Measurements from ENCODE around the gene OLFM1.
A peak's percentile ranks its signal among the peaks of the same experiment; 100 is the strongest.
"Not testable (repeated sequence)": the region's sequence is repeated elsewhere in the genome, so short reads cannot be mapped to it uniquely, and the experiment has no call there.

OLFM1 gene

DNA sequence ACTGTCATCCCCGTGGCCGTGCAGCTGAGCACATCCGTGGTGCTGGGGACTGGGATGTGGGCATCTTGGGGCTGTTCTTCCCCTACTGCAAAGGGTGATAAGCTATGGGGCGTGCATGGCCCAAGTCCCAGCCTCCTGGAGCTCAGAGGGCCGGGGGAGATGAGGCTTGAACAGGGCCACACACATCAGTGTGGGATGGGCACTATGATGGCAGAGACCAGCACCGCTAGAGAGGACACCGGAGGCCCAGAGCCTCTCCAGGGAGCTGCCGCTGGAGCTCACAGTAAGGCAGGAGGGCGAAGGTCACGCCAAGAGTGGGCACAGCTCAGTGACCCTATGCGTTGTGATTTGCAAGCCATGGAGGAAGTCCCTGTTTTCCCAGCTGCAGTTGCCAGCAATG lies 63.5 kb downstream of the OLFM1 start:
- no peak for DNase-seq (ENCODE audit: low read depth in 2 of 3, low spot score in 2 of 3)

DNA sequence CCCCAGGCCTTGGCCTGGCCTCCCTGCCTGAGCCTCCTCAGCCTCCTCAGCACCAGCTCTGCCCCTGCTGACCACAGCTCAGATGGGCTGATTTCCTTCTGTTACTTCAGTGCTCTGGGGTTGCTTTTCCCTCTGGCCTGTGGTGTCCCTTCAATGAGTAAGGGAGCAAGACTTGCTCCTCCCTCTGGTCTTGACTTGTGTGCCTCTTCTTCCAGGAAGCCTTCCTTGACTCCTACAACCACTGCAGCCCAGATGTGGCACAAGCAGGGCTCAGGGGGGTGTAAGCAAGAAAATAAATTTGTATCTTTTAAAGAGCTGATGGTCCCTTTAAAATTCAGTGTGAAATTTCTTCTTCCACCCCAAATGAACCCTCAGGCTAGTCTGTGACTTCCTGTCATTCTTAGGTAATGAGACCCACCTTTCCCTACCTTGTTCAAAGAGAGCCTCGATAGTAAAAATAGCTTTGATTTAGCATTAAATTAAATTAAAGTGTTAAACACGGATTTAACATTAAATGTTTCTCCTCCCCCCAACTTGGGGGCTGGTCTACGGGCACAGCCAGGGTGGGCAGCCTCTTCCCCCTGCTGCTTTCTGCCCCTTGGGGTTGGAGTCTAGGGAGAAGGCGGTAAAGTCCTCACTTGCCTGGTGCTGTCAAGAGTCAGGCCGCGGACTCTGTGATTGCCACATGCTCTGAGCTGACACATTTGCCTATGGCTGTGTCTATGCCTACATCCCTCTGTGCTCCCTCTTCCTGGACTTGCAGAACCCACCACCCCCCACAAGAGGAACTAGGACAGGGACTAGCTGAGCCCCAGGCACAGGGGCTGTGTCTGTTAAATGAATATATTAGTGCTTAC lies 64.5 kb downstream of the OLFM1 start:
- no peak for DNase-seq (ENCODE audit: low read depth in 2 of 3, low spot score in 2 of 3)

DNA sequence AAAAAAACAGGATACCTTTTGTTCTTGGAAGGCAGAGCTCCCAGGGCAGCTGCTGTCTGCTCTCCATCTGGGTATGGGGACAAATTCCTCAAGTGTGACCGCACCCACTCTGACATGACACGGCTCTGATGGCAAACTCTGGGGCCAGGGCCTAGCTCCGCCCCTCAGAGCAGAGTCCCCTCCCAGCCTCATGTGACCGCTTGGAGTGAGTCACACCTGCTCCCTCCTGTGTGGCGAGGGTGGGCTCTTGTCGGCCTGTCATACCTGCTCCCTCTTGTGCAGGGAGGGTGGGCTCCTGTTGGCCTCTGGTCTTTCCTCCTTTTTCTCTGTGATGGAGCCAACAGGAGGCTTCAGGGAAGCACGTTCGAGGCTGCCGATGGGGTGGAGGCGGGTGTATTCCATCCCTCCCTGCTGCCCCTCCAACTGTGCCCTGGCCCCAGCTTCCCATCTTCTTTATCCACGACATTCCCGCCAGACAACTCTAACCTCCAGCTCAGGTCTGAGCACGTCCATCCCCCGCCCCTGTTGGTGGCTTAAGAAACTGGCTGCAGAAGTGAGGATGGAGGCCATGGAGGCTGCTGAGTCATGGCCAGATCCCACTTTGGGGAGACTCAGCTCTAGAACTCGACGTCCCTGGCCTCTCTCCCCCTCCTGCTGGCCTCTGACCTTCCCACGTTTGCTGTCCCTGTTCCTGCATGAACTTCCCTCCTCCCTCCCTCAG lies 65.3 kb downstream of the OLFM1 start:
- no peak for DNase-seq (ENCODE audit: low read depth in 2 of 3, low spot score in 2 of 3)

DNA sequence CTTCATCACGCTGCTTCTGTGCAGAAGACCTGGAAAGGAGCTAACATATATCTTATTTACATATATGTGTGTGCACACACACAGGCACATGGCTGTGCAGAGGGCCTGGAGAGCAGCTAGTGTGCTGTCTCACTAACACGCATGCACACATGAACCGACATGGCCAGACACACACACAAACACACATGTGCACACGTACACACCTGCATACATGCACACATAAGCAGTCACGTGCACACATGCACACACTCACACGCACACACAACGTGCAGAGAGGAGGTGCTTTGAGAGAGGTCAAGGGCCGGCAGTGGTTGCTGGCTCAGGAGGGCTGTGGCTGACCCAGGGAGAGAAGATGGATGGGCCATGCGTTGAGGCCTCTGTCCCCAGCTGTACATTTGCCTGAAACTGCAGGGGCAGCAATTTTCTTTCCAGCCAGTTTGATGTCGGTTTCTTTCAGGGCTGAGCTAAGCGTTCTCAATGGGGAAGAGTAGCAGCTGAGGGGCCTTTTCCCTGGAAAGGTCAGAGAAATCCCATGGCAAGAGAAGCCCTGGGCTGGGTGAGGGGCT lies 66.7 kb downstream of the OLFM1 start:
- DNase-seq (ENCODE audit: low read depth in 2 of 3, low spot score in 2 of 3), result no peak

DNA sequence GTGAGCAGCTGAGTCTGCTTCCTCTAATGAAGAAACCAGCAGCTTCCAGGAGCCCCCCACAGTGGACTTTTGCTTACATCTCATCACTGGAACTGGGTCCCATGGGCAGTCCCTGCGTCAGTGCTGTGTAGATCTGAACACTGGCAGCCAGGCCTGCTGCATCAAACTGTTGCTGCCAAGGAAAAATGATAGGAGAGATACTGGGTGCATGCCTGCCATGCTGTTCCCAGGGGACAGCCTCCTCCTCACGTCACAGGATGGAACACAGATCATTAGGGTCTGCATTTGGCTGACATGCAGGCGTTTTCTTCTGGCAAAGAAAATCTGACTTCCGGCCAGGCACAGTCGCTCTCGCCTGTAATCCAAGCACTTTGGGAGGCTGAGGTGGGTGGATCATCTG lies 67.9 kb downstream of the OLFM1 start:
- no peak for DNase-seq (ENCODE audit: low read depth in 2 of 3, low spot score in 2 of 3)

DNA sequence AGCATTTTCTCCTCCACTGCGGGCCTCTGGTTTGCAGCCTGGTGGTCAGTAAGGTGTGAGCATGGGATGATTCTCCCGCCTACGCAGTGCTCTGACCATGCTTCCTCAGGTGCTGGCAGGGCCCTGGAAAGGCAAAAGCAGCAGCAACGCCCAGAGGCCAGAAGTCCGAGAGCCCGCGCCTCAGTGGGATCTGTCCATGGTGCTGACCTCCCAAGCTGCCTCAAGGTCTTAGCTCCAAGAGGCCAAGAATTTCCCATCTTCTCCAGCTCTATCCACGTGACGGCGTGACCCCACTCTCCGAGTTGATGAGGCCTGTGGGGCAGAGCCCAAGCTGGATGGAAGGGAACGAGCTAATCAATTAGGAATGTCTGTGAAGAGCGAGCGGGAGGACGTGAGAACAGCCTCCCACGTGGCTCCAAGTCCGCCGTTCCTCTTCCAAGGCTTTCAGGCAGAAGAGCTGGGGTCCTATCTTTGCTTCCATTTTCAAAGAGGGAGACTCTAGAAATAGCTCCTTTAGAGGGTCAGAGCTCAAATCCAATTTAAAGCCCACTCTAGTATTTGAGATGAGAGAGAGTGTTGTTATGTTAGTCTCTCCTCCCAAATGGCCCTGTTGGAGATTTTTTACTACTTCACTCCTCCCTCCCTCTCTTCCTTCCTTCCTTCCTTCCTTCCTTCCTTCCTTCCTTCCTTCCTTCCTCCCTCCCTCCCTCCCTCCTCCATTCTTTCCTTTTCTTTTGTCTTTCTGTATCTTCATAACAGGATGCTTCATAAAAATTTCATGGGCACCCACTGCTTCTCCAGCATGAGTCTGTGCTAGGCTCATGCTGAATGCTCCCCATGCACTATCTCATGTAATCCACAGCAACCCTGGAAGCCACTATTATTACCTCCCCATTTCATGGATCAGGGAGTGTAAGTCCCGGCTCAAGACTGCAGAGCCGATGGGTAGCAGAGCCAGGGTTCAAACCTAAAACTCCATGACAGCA lies 69.3 kb downstream of the OLFM1 start:
- peak in 1 of 3 experiments; percentile 1 for DNase-seq (ENCODE audit: low read depth in 2 of 3, low spot score in 2 of 3)

DNA sequence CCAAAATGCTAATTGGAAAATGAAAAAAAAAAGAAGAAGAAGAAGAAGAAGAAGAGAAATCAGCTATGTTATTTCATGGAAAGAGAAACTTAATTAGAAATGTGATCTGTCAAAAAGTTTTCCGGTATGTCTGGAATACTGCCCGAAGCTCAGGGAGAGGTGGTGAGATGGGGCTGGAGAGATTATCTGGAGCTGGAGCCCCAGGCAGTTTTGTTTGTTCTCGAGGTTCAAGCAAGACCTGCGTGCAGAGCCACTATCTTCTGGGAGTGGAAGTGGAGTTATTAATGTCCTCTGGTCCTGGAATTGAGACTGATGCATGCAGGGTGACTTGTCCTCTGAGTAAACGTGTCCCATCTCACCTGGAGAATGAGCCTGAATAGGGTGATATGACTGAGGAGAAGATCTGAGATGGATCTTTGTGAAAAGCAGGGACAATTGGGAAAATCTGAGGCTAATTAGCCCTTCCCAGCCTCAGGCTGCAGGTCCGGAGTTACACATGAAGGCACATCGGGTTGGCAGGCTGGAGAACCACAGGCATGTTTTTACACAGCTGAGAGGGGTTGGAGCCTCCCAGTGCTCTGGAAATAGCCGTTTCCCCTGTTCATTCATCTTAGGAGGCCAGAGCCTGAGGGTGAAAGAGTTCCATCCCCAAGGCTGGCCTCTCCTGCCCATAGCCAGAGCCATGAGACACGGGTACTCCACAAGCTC lies 70.5 kb downstream of the OLFM1 start:
- no peak for DNase-seq (ENCODE audit: low read depth in 2 of 3, low spot score in 2 of 3)

DNA sequence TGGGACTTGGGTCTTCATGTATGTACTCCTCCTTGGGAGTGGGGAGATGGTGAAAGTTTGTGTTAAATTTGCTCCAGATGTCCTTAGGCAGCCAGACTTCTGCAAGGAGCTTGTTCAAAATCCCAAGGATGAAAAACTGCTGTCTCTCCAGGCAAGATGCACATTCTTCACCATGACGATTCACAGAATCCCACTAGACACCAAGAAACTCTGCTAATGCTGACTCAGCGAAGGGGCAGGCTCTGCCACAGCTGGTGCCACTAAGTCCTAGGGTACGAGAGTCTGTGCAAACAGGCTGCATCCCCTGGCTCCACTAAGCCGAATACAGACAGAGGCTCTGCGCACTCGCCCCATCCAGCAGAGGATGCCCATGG lies 71.1 kb downstream of the OLFM1 start:
- DNase-seq (ENCODE audit: low read depth in 2 of 3, low spot score in 2 of 3), result no peak

DNA sequence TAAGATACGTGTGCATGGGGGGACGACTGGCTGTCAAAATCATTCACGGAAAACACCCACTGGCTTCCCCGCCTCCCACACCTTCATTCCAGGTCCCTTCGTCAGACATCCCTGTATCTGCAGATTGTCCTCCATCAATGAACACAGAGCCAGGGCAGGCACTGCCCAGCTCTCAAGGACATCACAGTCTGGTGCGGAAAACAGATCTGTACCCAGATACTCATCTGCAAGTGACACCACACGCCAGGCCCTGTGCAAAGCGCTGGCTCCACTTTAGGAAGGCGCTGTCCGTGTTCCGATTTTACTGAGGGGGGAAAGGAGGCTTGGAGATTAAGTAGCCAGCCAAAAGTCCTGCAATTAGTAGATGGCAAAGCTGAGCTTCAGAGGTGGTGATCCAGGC lies 72.3 kb downstream of the OLFM1 start:
- no peak for DNase-seq (ENCODE audit: low read depth in 2 of 3, low spot score in 2 of 3)

DNA sequence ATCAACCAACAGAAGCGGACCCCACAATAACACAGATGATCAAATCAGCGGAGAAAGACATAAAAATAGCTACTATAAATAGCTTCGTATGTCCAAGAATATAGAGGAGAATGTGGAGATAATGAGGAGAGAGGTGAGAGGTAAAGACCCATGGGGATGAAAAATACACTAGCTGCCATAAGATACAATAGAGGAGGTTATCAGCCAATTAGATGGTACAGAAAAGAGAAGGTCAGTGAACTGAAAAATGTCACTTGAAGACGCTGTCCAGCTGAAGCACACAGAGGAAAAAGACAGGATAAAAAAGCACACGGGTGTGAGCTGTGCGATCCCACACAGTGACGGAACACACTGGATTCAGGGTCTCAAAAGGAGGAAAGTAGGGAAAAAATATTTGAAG lies 73.4 kb downstream of the OLFM1 start:
- DNase-seq (ENCODE audit: low read depth in 2 of 3, low spot score in 2 of 3), result no peak

DNA sequence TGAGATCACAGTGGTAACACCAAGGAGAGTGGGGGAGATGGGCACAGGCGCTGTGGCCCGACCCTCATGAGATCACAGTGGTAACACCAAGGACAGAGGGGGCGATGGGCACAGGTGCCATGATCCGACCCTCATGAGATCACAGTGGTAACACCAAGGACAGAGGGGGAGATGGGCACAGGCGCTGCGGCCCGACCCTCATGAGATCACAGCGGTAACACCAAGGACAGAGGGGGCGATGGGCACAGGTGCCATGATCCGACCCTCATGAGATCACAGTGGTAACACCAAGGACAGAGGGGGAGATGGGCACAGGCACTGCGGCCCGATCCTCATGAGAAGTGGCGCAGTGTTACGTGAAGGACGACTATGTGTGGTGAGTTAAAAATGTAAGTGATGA lies 75.1 kb downstream of the OLFM1 start:
- not testable (repeated sequence) for DNase-seq (ENCODE audit: low read depth in 2 of 3, low spot score in 2 of 3)

DNA sequence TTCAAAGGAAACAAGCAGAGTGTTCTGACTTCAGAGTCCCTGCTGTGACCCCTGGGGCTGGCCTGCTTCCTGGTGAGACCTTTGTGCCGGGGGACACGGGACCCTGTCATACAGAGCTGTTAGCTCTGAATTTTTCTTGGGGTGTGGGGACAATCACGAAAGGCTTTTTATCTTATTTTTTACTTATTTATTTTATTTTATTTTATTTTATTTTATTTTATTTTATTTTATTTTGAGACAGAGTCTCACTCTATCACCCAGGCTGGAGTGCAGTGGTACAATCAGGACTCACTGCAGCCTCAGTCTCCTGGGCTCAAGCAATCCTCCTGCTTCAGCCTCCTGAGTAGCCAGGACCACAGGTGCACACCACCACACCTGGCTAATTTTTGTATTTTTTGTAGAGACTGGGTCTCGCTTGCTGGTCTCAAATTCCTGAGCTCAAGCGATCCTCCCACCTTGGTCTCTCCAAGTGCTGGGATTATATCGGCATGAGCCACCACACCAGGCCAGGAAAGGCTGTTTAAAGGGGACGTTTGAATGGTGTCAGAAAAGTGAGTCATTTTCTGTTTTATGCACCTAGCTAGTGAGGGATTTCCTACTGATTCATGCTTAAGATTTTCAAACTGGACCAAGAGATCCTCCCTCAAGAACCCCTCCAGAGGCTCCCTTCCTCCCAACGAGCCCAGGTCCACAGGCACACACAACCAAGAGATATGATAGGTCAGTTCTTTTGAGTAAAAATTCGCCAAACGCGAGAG lies 75.7 kb downstream of the OLFM1 start:
- DNase-seq (ENCODE audit: low read depth in 2 of 3, low spot score in 2 of 3), result no peak

DNA sequence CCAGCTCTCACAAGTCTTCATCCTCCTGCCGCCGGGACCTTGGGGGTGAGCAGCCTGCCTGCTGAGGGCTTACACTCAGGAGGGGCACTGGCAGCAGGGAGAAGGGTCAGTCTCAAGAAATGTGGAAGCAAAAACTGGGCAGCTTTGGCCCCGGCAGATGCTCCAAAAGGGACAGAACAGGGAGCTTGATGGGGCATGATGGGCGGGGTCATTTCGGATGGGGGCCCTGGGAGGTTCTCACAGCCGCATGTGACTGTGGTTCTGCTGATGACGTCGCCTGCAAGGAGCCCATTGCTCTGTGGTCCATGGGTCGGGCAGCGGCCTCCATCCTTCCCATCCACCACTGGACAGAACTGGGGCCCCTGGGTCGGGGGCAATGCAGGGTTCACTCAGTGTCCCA lies 76.6 kb downstream of the OLFM1 start:
- DNase-seq (ENCODE audit: low read depth in 2 of 3, low spot score in 2 of 3), result no peak

DNA sequence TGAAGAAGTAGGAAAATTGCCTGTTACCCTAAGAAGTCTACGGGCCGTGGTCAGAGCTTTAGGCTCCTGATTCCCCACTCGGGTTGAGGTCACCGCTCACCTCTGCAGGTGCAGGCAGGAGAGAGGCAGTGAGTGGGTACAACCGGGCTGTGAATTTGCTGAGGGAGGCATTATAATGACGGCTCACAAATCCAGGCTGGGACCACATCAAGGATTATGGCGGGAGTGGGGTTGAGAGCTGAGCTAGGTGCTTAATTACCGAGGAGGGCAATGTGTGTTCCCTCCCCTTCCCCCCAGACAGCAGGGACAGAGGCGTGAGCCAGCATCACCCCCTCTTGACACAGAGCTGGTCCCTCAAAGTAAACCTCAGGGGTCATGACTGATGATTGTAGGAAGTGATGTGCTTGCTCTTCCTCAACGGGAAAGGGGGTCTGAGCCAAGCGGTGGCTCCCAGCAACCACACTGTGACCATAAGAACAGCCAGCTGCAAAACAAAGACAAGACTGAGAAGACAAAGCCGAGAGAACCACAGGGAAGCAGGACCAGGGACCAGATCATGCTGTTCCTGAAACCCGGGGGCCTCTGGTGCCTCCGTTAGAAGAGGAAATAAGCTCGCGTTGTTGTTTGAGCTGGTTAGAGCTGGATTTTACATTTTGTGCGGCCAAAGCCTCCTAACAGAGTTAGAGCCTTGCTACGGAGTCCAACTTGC lies 77.7 kb downstream of the OLFM1 start:
- DNase-seq (ENCODE audit: low read depth in 2 of 3, low spot score in 2 of 3), result no peak

DNA sequence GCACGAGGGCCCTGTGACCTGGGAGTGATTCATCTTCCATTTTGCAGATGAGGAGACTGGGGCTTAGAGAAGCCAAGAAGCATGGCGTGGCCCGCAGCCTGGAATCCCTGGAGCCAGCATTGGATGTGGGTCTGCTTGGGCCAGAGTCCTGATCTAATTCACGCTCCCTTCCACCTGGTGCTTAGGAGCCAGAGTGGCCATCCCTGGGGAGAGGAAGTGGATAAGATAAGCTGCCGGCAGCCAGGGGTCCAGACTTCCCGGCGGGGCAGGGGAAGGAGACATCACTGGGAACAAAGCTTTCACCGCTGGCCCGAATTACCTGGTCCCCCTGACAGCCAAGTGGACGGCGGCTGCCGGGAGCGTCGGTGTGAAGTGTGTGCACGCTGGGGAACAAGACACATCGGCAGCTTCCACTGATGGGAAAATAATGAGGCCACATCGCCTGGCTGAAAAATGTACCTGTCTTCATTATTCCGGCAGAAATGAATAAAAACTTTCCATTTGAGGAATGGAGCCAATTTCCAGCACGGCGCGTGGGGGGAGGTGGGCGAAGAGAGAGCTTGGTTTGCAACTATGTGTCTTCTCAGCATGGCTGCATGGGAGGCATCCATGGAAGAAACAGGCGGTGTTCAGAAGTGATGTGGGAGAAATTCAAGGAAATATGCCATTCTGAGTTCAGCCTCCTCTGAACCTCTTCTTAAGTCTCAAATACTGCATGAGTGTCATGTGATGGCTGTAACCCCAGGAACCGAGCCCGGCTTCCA lies 78.5 kb downstream of the OLFM1 start:
- DNase-seq (ENCODE audit: low read depth in 2 of 3, low spot score in 2 of 3), result no peak

DNA sequence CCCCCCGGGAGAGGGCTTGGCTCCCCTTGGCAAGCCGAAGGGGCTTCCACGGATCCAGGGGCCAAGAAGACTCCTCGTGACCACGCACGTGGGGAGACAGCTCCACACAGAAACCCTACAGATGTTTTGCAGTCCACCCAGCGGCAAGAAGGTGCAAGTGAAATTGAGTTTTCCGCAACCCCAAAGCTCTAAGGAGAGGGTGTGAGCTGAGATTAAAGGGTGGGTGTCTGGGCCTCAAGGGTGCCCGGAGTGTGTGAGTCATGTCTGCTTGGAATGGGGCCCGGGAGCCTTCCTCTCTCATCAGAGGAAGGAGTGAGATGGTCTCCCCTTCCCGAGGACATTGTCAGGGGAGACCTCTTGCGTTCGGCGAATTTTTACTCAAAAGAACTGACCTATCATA lies 79.1 kb downstream of the OLFM1 start:
- DNase-seq (ENCODE audit: low read depth in 2 of 3, low spot score in 2 of 3), result no peak

DNA sequence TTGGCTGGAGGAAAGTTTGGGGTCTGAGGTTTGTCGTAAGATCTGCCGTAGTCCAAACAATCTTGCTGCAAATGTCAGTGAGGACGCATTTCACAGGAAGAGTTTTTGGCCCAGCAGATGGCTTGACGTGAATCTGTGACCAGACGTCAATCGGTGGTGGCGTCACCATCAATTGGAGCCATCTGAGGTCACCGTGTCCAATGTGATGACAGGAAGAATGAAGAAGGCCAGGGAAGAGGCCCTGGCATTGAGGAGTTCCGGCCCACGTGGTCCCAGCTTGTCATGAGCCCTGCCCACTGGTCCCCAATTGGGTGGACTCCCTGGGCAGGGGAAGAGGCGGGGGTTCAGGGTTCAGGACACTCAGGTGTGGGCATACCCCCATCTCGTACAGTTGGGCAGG lies 79.9 kb downstream of the OLFM1 start:
- no peak for DNase-seq (ENCODE audit: low read depth in 2 of 3, low spot score in 2 of 3)

DNA sequence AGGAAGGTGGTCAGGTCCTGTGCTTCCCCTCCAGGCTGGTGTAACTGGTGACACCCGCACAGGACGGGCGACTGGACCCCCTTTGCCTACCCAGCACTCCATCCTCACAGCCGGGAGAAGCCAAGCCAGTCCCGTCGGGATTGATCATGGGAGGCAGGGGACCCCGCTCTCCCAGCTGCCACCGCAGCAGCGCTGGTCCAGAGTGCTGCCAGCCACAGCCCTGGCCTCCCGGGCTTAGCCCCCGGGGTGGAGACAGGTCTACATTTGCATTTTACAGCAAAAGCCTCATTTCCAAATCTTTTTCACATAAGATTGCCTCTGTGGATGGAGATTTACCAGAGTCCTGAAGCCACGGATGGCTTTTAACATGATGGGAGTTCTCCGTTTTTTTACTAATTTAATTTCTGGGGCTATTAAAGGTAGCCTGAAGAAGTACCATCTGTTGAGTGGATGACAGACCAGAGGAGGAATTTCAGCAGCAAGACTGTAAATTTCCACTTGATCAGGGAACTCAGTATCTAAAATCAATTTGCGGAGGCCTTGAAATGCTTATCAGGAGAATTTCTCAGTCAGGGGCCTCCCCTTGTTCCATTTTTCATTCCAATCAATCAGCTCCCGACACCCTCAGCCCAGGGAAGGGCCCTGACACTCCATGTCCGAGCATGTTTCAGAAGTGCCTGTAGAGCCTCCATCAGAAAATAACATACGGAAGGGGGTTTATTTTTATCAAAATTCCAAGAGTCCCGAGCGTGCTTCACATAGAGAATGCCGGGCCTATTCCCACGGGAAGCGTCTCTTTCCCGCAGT lies 80.6 kb downstream of the OLFM1 start:
- no peak for DNase-seq (ENCODE audit: low read depth in 2 of 3, low spot score in 2 of 3)
